ENCODE data around the gene LSP1. TPM values are rescaled to one million over a fixed set of nuclear protein-coding genes. Genes with fewer than 3 reads are reported as not detected.

LSP1 gene
- total and polyA plus RNA-seq, 4 donors = 5.0 to 7.7 (median 5.7) TPM

DNA sequence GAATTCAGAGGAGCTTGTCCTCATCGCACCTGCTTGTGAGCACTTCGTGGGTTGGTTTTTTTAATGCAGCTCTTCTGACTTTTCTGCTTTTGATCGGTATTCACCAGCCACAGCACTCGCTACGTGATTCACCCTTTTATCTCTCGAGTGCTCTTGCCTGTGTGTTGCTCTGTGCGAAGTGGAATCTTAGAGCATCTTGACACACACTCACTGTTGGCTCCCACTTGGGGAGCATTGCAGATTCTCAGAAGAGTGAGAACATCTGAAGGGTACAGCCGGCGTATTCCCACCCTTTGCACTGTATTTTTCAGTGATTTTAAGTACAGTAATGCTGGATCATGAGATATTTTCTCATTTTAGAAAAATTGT, 77.6 kb downstream of the LSP1 start:
- no peak for DNase-seq (ENCODE audit: low spot score)
- H3K9ac ChIP-seq (ENCODE audit: low read depth in 1 of 2, low read length in 2 of 2) = no peak overlapping the region
- H3K4me1 ChIP-seq (ENCODE audit: control insufficient read depth in 4 of 4, insufficient read depth in 4 of 4, low read length in 3 of 4) = no peaks in the 10 kb centered on the region

More for the DNA sequence above, 77.6 kb downstream of the LSP1 start:
- Histone ChIP-seq H3K36me3 (ENCODE audit: control insufficient read depth in 4 of 4, insufficient read depth in 3 of 4, low read depth in 1 of 4, low read length in 3 of 4) (no peaks in the 10 kb centered on the region), H3K27me3 (ENCODE audit: control insufficient read depth in 4 of 4, insufficient read depth in 4 of 4, low read length in 3 of 4) (no peaks in the 10 kb centered on the region), H3K27ac (ENCODE audit: low read depth in 1 of 2, low read length in 2 of 2) (no peak overlapping the region), H3K9me3 (ENCODE audit: control insufficient read depth in 4 of 4, low read length in 3 of 4) (no peaks in the 10 kb centered on the region), H3K4me3 (ENCODE audit: low read depth in 1 of 3, low read length in 3 of 3) (no peak overlapping the region)
- 88% methylated on average over 9 of the region's 9 CpGs for WGBS
- TF ChIP-seq SP1 (IDR thresholded peaks at IDR 0.05) (no peak), GABPA (IDR thresholded peaks at IDR 0.05 in 1 of 2, conservative IDR thresholded peaks at IDR 0.05 in 1 of 2) (no peak), TAF1 (conservative IDR thresholded peaks at IDR 0.05) (no peak), RAD21 (IDR thresholded peaks at IDR 0.05) (no peak), EGR1 (IDR thresholded peaks at IDR 0.05; ENCODE audit: low read depth in 2 of 2) (no peak), REST (IDR thresholded peaks at IDR 0.05) (no peak), ZBTB33 (IDR thresholded peaks at IDR 0.05) (no peak), CTCF (IDR thresholded peaks at IDR 0.05; ENCODE audit: low read depth, low read length, missing input control) (no peak), FOXA1 (IDR thresholded peaks at IDR 0.05) (no peak), HNF4A (conservative IDR thresholded peaks at IDR 0.05) (no peak), JUND (IDR thresholded peaks at IDR 0.05) (no peak), HNF4G (IDR thresholded peaks at IDR 0.05) (no peak), NR2F2 (IDR thresholded peaks at IDR 0.05) (no peak), FOXA2 (IDR thresholded peaks at IDR 0.05) (no peak), YY1 (IDR thresholded peaks at IDR 0.05) (no peak), RXRA (IDR thresholded peaks at IDR 0.05) (no peak)
- TF ChIP-seq, protein P1, sequence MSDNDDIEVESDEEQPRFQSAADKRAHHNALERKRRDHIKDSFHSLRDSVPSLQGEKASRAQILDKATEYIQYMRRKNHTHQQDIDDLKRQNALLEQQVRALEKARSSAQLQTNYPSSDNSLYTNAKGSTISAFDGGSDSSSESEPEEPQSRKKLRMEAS (IDR thresholded peaks at IDR 0.05) = no peak
- TF ChIP-seq, protein P2, sequence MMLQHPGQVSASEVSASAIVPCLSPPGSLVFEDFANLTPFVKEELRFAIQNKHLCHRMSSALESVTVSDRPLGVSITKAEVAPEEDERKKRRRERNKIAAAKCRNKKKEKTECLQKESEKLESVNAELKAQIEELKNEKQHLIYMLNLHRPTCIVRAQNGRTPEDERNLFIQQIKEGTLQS (IDR thresholded peaks at IDR 0.05) = no peak

All from liver (tissue), 9 donors.